B cell (primary cell): Measurements from ENCODE around the gene CCL8.

Source experiments
- CTCF ChIP-seq: fragments of 200-600 bp; IDR thresholded peaks from one replicate; pipeline ENCODE4 v1.8.0; 2022; ENCODE audit warnings: antibody characterized with exemption, mild to moderate bottlenecking
- EZH2 ChIP-seq: IDR thresholded peaks from 2 replicates; pipeline ENCODE4 v1.6.1; 2012; ENCODE audit warnings: borderline replicate concordance, low read depth, mild to moderate bottlenecking, moderate library complexity, low read length; ENCODE audit not compliant: insufficient read depth, poor library complexity, severe bottlenecking

DNA sequence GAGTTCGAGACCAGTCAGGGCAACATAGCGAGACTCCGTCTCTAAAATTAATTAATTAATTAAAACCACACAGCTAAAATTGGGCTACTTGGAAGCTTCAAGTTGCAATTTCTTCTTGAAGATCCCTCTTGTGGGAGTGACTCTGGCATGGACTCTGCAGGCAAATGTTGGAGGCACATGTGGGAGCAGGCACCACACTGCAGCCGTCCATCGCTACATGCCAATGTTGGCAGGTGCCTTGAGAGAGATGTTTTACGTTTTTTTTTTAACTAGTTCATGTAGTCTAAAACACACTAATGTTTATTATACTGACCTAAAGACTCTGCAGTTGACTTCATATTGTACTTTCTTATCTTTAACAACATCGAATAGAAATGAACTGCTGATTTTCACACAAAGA lies 7.9 kb upstream of the CCL8 start:
- TF ChIP-seq CTCF (no peak), EZH2 (no peak)
